SKM-1 (cell line): ENCODE data around the gene PIGZ.

Source experiments
- DNase-seq: peaks from one replicate; lab custom pipeline; 2025; ENCODE audit not compliant: unreplicated experiment; lab: John Stamatoyannopoulos, UW

The PIGZ gene

GRCh38 chr3:197002701-197003454, 34.2 kb upstream of the PIGZ start:
- no peak for DNase-seq

GRCh38 chr3:197001972-197002700, 33.5 kb upstream of the PIGZ start:
- no peak for DNase-seq

- DNase-seq, result no peak
These were observed 32.7 kb upstream of the PIGZ start for GRCh38 chr3:197001106-197001971.

- DNase-seq, result no peak
These were observed 31.6 kb upstream of the PIGZ start for GRCh38 chr3:197000211-197000610.

GRCh38 chr3:196998966-196999760, 30.5 kb upstream of the PIGZ start:
- no peak for DNase-seq

- DNase-seq, result no peak
These were observed 28.7 kb upstream of the PIGZ start for GRCh38 chr3:196997311-196997710.

GRCh38 chr3:196996454-196997265, 28.0 kb upstream of the PIGZ start:
- no peak for DNase-seq

GRCh38 chr3:196995646-196996355, 27.2 kb upstream of the PIGZ start:
- DNase-seq, result no peak

- DNase-seq, result no peak
These were observed 26.4 kb upstream of the PIGZ start for GRCh38 chr3:196995027-196995426.

- DNase-seq, result no peak
These were observed 25.4 kb upstream of the PIGZ start for GRCh38 chr3:196994056-196994455.

- DNase-seq, result no peak
These were observed 23.9 kb upstream of the PIGZ start for GRCh38 chr3:196992461-196993065.

GRCh38 chr3:196991581-196992460, 23.2 kb upstream of the PIGZ start:
- no peak for DNase-seq

GRCh38 chr3:196990601-196991007, 22.0 kb upstream of the PIGZ start:
- DNase-seq, result no peak

- no peak for DNase-seq
These were observed 21.2 kb upstream of the PIGZ start for GRCh38 chr3:196989721-196990262.

GRCh38 chr3:196988241-196989029, 19.8 kb upstream of the PIGZ start:
- DNase-seq, result no peak

GRCh38 chr3:196987022-196987421, 18.4 kb upstream of the PIGZ start:
- DNase-seq, result no peak
